Stimulated activated CD8-positive, alpha-beta memory T cell treated with anti-CD3 and anti-CD28 coated beads, Interleukin-7, amount 100 ng/mL, for 48 hours (primary cell): ENCODE results near the gene F2RL3.

ENCODE experiments used
- DNase-seq, 2 donors: peaks; one replicate each; pipeline ENCODE4 v3.0.0-alpha.2; 2020; ENCODE audit warnings: low read depth in 1 of 2; ENCODE audit errors: extremely low read depth in 1 of 2

Gene F2RL3

GRCh38 chr19:16892868-16893685, 4.3 kb downstream of the F2RL3 start:
- no peak for DNase-seq

GRCh38 chr19:16893686-16893989, 4.8 kb downstream of the F2RL3 start:
- DNase-seq, result no peak

GRCh38 chr19:16894080-16894479, 5.3 kb downstream of the F2RL3 start:
- no peak for DNase-seq

GRCh38 chr19:16895467-16896145, 6.8 kb downstream of the F2RL3 start:
- no peak for DNase-seq

GRCh38 chr19:16896146-16897028, 7.6 kb downstream of the F2RL3 start:
- DNase-seq, result no peak

- DNase-seq, result peak; percentile 34 to 58
Measured at GRCh38 chr19:16897029-16897855, 8.4 kb downstream of the F2RL3 start.

- DNase-seq, result no peak
Measured at GRCh38 chr19:16897856-16898161, 9.0 kb downstream of the F2RL3 start.

GRCh38 chr19:16898361-16899015, 9.7 kb downstream of the F2RL3 start:
- DNase-seq, result no peak

- peak in 1 of 2 donors; percentile 20 for DNase-seq
Measured at GRCh38 chr19:16899566-16900075, 10.8 kb downstream of the F2RL3 start.

- no peak for DNase-seq
Measured at GRCh38 chr19:16901491-16902175, 12.8 kb downstream of the F2RL3 start.

- no peak for DNase-seq
Measured at GRCh38 chr19:16902545-16902944, 13.7 kb downstream of the F2RL3 start.

- no peak for DNase-seq
Measured at GRCh38 chr19:16903347-16903746, 14.5 kb downstream of the F2RL3 start.

GRCh38 chr19:16904599-16904998, 15.8 kb downstream of the F2RL3 start:
- DNase-seq, result no peak

GRCh38 chr19:16908759-16909158, 20.0 kb downstream of the F2RL3 start:
- DNase-seq, result no peak

GRCh38 chr19:16911046-16911445, 22.2 kb downstream of the F2RL3 start:
- DNase-seq, result no peak

GRCh38 chr19:16912780-16913179, 24.0 kb downstream of the F2RL3 start:
- no peak for DNase-seq

- DNase-seq, result no peak
Measured at GRCh38 chr19:16914421-16914820, 25.6 kb downstream of the F2RL3 start.

- no peak for DNase-seq
Measured at GRCh38 chr19:16915135-16915534, 26.3 kb downstream of the F2RL3 start.

GRCh38 chr19:16915734-16916133, 26.9 kb downstream of the F2RL3 start:
- DNase-seq, result no peak

GRCh38 chr19:16917401-16917800, 28.6 kb downstream of the F2RL3 start:
- no peak for DNase-seq
